NCI-H510A treated with DMSO at 0.1 percent for 48 hours (cell line): ENCODE results near the gene SYNPR.

Experiments used
- DNase-seq: peaks from one replicate; lab custom pipeline; 2025; lab: John Stamatoyannopoulos, UW

The SYNPR gene

DNA sequence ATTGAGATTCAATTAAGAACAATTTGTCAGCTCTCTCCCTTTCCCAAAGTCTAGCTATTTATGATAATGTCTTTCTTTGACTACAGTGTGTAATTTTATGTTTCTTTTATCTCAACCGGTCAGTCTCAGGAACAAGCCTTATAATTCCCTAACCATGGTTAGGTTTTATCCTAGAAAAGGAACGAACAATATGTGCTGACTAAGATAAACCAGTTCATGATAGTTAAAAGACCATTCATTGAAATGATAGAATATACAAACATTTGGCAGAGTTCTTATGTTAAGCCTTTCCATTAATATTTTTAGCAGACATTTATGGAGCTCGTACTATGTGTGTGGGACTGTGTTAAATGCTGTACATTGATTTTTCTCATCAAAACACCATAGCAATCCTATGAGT is 106.3 kb downstream of the SYNPR start:
- no peak for DNase-seq

DNA sequence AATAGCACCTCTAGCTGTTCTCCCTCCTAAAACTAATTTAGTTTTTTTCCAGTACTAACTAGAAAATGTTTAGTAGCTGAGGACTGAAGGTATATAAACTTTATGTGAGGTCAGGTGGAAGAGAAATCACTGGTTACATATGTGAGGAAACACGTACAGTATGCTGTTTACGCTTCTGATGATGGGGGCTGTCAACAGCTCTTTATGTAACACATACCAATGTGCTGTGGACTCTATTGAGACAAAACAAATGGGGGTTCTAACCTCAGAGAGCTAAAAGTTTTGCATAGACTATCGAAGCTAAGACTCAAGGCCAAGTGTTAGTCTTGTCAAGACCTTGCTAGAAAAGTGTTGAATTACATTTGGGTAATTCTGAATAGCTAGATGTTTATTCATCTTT is 107.5 kb downstream of the SYNPR start:
- DNase-seq = no peak

DNA sequence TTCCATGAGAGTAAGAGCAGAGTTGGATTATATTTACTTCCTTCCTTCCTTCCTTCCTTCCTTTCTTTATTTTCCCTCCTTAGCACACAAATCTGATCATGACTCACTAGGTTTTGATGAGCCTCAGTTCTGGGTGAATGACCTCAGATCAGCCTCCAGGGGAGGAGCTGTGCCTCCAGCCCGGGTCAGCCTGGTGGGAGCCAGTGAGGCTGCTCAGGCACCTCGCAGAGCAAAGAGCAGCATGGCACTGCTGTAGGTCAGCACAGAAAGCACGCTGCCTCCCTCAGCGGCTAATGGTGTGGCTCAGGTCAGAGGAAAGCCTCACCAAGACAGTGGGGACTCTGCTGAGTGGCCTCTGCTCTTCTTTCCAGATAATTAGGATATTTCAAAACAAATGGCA is 108.5 kb downstream of the SYNPR start:
- DNase-seq = no peak

DNA sequence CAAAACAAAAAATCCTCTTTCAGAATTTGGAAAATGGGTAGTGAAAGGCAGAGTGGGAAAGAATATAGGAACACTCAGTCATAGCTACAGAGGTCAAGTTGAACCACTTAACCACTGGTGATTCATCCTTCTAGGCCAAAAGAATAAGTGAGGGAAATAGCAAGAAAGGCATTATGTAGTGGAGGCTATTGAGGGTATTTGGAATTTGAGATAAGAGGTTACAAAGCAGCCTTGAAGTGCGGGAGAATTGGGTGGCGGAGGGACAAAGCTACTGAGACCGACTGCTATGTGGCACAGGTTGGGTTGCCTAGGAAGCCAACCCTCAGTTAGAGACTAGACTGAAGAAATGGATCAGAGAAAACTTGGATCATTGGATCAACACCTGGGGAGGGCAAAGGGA is 109.5 kb downstream of the SYNPR start:
- no peak for DNase-seq

DNA sequence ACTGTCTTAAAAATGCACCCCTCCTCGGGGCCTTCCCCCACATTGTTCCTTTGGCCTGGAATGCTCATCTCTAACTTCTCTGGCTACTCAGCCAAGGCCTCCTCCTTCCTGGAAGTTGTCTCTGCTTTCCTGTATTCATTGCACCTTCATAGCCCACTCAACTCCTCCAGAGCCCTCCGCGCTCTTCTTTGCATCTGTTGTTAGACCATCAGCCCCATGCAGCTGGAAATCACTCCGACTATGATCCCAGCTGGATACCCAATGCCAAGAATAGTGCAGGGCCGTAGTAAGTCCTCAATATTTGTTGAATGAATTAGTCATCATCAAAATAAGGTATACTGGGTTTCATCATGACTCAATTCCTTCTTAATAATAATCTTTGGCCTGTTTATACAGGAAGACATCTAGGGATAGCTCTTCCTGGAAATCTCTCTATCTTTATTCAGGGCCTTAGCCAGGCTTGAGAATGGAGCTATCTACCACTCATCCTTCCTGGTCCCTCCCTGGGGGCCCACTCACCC is 112.7 kb downstream of the SYNPR start:
- no peak for DNase-seq

DNA sequence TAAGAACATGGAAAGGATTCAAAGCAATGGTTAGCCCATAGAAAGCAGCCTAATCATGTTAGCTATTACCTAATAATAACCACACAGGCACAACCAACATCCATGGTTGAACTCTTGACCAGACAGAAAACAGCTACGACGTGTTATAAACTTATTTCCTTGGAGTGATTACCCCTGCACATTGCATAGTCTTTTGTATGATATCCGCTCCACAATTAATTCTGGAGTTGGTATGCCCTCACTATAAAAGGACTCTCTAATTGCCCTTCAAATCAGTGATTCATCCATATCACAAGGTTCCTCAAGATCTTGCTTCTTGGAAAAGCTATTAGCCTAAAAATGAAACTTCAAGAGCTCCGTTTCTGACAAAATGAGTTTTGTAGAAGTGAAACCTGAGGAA is 117.9 kb downstream of the SYNPR start:
- DNase-seq = no peak

DNA sequence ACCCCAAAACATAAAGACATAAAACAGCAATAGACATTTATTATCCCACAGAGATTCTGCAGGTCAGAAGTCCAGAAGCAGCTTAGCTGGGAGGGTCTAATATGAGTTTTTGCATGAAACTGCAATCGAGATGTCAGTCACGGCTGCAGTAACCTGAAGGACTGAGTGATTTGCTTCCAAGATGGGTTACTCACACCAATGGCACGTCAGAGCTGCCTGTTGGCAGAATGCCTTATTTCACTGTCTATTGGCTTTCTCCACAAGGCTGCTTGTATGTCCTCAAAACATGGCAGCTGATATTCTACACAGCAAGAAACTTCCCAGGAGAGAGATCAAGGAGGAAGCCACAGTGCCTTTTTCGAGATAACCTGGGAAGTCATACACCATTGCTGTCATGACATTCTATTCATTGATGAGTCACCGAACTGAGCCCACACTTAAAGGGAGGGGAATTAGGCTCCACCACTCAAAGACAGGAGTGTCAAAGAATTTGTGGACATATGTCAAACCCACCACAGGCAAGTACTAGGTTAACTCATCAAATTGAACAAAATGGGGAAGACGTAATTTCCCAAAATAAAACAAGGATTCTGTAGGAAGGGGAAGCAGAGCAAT is 122.2 kb downstream of the SYNPR start:
- no peak for DNase-seq

DNA sequence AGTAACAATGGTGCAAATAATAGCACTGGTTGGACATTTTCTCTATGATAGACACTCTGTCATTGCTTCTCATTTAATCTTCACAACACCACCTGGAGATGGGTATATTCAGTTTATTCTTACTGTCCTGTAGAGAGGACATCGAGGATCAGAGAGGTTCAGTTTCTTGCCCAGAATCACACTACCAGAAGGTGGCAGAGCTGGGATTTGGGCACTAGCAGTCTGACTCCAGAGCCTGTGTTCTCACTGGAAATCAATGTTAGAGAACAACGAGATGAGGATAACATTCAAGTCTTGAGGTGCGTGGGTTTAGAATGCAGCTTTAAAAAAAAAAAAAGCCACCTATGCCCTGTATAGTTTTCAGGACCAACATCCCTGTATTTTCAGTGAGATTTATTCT is 127.8 kb downstream of the SYNPR start:
- no peak for DNase-seq

DNA sequence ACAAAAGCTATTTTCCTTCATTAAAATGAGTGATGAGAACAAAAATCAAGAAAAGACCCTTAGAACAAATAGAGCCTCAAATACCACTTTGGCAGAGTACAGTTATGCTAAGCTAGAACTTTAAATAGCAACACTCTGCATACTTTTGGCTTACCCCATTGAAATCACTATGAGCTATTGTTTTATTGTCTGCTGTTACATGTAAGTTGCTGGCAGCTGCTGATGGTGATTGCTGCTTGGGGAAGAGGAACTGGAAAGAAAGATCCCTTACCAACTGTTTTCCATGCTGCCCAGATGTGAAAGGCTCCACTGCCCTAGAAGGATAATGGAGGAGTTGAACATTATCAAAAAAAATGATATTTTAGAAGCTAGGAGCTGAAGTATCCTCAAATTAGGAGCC is 135.4 kb downstream of the SYNPR start:
- no peak for DNase-seq

DNA sequence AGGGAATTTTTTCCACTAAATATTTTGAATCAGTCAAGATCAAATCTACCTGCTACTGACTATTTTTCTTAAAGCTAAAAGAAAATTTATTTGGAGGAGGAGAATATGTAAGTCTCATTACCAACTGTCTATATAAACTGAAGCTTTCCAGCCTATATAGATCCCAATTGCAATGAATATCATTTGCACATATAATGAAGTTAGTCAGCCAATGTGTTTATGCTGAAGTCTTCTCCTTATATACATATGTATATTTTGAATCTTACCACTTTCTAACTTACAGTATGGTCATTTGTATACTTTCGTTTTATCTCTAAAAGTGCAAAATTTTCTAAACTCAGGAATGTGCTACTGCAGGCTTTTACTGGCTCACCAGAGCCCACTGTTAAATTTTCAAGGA is 136.5 kb downstream of the SYNPR start:
- no peak for DNase-seq

DNA sequence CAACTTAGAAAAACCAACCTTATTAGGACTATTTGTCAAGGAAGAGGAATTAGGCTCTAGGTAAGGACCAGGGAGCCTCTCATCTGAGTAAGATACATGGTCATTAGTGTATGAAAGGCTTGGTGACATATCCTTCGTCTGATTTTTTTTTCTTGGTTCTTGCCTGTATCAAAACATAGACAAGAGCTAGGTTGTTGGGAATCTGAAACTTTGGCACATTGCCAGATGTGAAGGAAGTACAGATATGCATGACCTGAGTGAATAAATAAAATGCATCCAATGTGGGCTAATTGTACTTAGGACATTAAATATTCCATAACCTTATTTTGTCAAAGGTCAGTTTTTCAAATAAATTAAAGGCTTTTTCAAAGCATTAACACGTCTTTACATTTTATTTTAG is 151.8 kb downstream of the SYNPR start:
- peak; percentile 5 for DNase-seq

DNA sequence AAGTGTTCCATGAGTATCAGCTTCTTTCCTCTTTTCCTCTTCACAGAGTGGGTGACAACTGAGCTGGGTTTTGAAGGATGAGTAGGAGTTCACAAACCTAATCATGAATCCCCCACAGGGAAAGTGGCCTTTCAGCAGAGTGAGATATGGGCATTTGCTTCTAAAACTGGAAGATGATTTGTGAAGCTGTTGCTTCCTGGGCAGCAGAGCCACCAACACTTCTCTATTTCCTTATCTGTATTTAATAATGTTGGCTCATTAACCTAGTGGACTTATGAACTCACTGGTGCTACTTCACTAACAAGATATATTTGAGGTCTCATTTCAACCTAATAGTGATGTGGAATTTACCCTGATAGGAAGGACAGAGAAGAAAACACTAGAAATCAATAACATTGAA is 152.8 kb downstream of the SYNPR start:
- no peak for DNase-seq

DNA sequence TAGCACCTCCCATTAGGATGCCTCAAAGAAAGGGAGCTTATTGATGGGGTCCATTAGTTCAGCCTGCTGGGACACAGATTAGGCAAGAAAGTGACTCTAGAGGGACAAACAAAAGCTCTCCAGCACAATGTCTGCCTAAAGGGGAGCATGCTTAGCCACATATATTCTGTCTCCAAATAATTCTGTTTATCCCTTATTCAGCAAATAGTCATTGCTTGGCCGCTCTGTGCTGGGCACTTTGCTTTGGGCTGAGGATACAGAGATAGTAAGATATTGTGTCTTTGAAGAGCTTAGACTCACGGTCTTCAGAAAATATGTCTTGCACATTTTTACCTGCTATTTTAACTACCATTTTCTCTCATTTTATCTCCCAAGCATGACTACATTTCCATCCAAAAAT is 159.8 kb downstream of the SYNPR start:
- no peak for DNase-seq

DNA sequence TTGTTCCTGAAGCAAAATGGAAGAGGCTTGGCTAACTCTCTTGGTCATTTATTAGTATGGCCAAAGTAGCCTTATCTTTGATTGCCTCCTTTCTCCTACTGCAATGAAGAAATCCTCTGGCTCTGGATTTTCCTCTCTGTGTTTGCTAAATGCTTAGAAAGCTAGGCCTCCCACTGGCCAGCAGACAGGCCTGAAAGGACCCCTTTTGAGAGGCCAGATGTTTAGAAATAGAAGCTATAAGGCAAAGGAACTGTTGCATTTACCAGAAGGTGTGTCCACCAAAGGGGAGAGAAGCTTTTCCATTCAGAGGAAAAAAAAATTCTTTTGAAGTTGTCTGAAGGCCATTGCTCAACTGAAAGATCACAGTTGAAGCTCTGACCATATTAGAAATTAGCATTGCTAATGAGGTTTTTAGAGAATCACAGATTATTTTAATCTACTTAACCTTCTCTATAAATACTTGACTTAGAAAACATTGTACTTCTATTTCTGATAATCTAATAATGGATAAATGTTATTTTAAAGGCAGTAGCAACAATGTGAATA is 160.8 kb downstream of the SYNPR start:
- no peak for DNase-seq

DNA sequence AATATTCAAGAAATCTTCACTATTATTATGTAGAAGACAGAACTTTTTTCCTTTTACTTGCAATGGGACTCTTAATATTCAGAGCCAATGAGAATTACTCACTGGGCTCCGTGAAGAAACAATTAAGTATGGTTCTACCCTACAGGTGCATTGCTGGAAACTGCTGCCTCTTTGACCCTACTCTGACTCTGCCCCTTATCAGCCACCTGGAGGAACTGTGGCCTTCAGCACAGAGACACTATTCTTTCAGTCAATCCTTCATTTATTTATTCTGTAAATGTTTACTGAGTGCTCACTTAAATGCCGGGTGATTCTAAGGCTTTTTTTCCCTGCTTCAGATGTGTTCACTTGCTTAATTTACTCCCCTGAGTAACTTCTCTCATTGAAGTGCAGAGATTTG is 163.2 kb downstream of the SYNPR start:
- no peak for DNase-seq

DNA sequence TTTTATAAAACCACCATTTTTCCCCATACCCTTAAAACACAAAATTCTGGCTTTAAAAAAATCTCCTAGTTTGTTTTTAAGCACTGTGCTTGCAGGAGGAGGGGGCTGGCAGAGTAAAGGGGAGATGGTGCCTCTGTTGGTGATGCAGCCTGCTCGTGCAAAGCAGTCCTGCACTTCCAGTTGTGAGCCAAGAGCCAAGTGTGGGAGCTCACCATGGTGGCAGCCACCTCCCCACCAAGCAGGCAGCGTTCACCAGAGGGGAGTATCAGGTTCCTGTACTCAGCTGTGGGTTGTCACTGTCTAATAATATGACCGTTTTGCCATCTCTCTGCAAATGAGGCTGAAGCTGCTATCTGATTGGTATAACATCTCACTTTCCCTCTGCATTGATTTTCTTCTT is 164.8 kb downstream of the SYNPR start:
- DNase-seq = no peak

DNA sequence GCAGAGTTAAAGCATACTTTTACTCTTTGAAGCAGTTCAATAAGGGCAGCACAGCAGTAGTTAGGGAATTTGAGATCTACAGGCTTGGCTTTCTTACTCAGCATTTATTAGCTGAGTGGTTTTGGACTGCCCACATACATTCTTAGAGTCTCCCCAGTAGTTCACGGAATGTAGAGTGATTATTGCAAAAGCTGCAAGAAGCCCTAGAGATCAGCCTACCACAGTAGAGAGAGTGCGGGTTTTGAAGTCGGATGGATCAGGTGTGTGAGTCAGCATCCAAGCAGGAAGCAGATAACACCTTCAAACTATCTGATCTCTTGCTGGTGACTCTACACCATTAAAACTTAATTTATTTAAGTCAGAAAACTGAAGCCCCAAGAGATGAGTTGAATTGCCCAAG is 171.9 kb downstream of the SYNPR start:
- DNase-seq = no peak

DNA sequence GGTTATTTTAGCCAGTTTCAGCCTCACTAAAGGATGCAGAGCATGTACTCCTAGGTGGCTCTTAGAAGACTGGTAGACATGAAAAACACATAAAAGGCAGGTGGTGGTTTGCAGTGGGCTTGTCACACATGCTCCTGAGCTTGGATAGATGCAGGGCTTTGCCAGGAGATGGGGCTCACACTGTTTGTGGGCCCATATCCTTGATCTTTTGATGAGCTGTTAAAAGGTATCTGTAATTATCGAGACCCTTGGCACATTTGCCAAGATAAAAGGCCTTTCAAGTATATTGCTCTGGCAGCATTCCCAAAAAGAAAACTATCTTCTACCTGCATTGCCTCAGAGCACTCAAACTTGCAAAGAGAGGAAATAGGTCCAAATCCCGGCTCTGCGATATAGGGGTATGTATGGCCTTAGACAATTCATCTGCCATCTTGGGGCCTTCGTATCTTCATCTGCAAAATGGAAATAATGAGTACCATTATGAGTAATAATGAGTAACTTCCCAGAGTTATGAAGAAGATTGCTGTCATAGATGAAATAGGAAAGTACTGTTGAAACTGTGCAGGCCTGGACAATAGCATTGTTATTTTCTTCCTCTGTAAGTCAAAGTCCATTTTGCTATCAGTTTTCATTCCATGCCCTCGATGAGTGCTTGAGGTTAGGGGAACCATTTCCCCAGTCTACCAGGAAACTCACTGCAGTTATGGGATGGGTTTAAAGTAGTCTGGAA is 172.7 kb downstream of the SYNPR start:
- DNase-seq = no peak

DNA sequence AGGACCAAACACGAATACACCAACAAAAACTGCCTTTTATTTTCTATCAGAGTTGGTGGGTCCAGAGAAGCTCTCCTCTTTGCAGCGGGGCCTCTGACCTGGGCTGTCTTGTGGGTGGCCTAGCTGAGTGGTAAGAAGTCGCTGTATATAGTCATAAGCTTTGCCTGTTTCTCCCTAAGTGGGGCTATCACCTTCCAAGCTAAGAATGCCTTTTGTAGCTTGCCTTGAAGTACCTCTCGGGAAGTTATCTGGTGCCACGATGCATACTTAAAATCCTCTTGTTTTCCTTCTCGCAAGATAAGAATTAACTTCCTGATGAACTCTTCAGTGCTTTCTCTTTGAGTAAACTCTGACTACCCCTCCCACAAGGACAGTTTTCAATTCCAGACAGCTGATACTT is 178.8 kb downstream of the SYNPR start:
- DNase-seq = no peak

DNA sequence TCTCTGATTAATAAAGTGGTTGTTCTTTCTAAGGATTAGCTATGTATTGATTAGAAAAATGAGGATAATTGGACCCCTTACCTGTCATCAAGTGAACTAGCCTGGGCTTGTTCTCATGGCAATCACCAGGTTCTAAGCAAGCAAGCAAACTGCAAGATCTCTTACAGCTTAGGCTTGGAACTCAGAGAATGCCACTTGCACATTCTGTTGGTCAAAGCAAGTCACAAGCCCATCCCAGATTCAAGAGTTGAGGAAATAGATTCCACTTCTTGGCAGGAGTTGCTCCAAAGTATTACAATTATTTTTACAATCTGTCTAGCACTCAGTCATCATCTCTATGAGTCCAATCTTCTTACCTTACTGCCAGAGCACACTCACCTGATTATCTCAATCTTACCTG is 180.3 kb downstream of the SYNPR start:
- DNase-seq = no peak

DNA sequence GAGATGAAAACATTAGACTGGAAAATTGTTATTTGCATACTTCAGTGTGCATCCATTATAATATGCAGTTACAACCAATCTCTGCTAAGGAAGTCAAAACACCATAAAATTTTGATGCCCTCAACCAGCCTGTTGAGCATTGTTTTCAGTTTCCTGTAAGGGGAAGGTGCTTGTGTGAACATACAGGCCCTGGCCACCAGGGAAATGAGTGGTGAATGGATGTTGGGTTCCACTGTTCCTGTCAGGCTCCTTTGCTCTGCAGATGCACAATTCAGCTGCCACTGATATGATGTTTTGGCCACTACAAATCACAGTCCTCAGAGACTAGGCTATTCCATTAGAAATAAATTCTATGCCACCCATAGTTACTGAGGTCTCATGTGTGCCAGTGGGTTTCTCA is 184.6 kb downstream of the SYNPR start:
- no peak for DNase-seq

DNA sequence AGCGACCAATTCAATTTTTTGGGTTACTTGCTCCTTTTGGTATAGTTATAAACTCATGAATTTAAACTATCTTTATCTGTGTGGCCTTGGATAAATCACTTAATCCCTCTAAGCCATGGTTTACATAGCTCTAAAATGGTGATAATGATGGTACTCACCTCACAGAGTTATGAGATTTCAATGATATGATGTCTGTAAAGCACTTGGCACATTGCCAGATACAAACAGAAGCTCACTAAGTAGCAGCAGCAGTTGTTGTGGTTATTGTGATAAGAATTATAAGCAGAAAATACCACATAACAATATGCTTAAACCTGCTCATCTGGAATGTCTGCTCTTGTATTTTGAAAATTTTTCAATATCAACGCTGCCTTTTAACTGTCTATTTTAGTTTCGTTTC is 189.3 kb downstream of the SYNPR start:
- DNase-seq = peak; percentile 11

DNA sequence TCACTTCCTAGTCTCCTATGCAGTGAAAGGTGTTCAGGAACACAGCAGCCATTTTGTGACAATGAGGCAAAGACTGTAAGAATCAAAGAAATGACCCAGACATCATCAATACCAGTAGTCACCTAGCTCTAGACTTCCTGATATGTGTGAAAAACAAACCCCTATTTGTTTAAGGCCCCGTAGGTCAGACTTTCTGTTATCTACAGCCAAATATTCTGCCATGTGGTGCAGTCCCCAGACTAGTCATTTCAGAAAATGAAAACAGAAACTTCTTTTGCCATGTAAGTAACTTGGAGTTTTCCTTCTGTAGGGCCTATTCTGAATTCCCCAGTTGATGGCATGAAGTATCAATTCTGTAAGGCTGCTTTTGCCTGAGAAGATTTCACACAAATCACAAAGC is 192.6 kb downstream of the SYNPR start:
- no peak for DNase-seq

DNA sequence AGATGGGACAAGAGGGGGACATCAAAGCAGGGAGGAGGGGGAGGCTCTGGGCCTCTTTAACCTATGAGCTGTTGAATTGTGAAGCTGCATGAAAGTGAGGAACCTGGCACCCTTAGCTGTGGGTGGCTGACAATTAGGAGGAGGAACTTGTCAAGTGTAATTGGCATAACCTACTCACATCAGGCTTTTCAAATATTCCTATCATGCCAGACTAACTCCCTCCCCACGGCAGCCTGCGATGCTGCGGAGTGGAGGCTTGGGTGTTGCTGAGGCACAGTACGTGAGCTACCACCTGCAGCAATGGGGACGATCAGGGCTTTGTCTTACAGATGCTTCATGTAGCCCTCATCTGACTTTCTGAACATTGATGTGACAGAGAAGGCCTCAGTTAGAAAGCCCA is 193.7 kb downstream of the SYNPR start:
- no peak for DNase-seq
